Measurements from ENCODE around the gene HPCAL1. TPM values are rescaled to one million over a fixed set of nuclear protein-coding genes. Genes with fewer than 3 reads are reported as not detected.

HPCAL1 gene
- total and polyA plus RNA-seq, 2 experiments from 2014 or later: 8.3 to 25.4 TPM

DNA sequence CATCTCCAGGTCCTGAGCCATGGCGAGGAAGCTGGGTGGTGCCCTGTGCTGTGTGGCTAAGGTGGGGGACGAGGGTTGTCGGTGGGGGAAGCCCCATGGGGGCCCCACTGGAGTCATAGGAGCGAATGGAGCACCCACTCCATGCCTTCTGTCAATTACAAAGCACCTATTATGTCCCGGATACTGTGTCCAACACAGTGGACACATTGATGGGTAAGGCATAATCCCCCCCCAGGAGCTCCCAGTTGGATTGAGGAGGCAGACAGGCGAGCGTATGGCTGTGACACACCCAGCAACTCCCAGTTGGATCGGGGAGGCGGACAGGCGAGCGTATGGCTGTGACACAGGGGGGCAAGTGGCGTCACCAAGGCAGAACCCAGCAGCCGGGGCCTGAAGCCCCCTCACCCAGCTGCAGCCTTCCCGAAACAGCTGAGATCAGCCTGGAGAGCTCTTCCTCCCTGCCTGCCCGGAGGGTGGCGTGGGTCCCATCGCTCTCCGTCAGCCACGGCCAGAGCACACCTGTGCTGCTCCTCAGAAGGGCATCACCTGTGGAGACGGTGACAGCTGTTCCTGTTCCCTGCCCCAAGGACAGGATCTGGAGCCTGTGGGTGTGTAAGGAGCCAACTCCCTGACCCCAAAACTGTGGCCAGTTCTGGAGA, 69.6 kb downstream of the HPCAL1 start:
- no peaks in the 10 kb centered on the region for H3K79me2 ChIP-seq (replicated peaks; ENCODE audit: insufficient read depth)
- H4K20me1 ChIP-seq (replicated peaks; ENCODE audit: insufficient read depth): no peaks in the 10 kb centered on the region
- H3F3A ChIP-seq (replicated peaks; ENCODE audit: low read depth): no peaks in the 10 kb centered on the region
- Mint-ChIP-seq H3K9me3 (no peaks in the 10 kb centered on the region), H3K36me3 (ENCODE audit: low read depth) (no peaks in the 10 kb centered on the region), H3K27me3 (ENCODE audit: insufficient read depth, low read depth, poor library complexity) (peaks cover 3% of the 10 kb centered on the region), H3K27ac (peak overlapping the region; percentile 88; the same call in 1 of the 2 replicates), H3K4me1 (peaks cover 24% of the 10 kb centered on the region), H3K4me3 (no peak overlapping the region)
- peaks cover 4% of the 10 kb centered on the region; the same call in 1 of the 2 replicates for H3K4me1 ChIP-seq (ENCODE audit: insufficient read depth)
- no peak overlapping the region for H3K27ac ChIP-seq (ENCODE audit: low read depth)
- no peak overlapping the region for H3K4me2 ChIP-seq
- TF ChIP-seq ETS1 (IDR thresholded peaks at IDR 0.05) (no peak), STAT1 (IDR thresholded peaks at IDR 0.05; ENCODE audit: unreplicated experiment) (no peak)
- H3K4me3 ChIP-seq: no peak overlapping the region
- no peak overlapping the region for H2AFZ ChIP-seq
- DNase-seq (ENCODE audit: low spot score) (no peak), ATAC-seq (no peak)
- no peaks in the 10 kb centered on the region for H3K27me3 ChIP-seq (ENCODE audit: insufficient read depth)
- H3K36me3 ChIP-seq (ENCODE audit: insufficient read depth): no peaks in the 10 kb centered on the region
- no peaks in the 10 kb centered on the region for H3K9me2 ChIP-seq (ENCODE audit: insufficient read depth)

- Histone ChIP-seq H3K79me2 (replicated peaks; ENCODE audit: insufficient read depth) (no peaks in the 10 kb centered on the region), H3F3A (replicated peaks; ENCODE audit: low read depth) (no peaks in the 10 kb centered on the region), H3K36me3 (ENCODE audit: insufficient read depth) (no peaks in the 10 kb centered on the region), H3K4me1 (ENCODE audit: insufficient read depth) (peaks cover 4% of the 10 kb centered on the region; the same call in 1 of the 2 replicates), H3K27me3 (ENCODE audit: insufficient read depth) (no peaks in the 10 kb centered on the region), H3K4me2 (no peak overlapping the region), H3K9me2 (ENCODE audit: insufficient read depth) (no peaks in the 10 kb centered on the region), H2AFZ (no peak overlapping the region), H4K20me1 (replicated peaks; ENCODE audit: insufficient read depth) (no peaks in the 10 kb centered on the region), H3K4me3 (no peak overlapping the region), H3K27ac (ENCODE audit: low read depth) (no peak overlapping the region)
- ATAC-seq (peak; percentile 38), DNase-seq (ENCODE audit: low spot score) (no peak)
- H3K9me3 Mint-ChIP-seq: no peaks in the 10 kb centered on the region
- peak overlapping the region; percentile 87; the same call in 1 of the 2 replicates for H3K27ac Mint-ChIP-seq
- peaks cover 4% of the 10 kb centered on the region for H3K27me3 Mint-ChIP-seq (ENCODE audit: insufficient read depth, low read depth, poor library complexity)
- H3K4me3 Mint-ChIP-seq: no peak overlapping the region
- no peaks in the 10 kb centered on the region for H3K36me3 Mint-ChIP-seq (ENCODE audit: low read depth)
- H3K4me1 Mint-ChIP-seq: peaks cover 29% of the 10 kb centered on the region
- TF ChIP-seq ETS1 (IDR thresholded peaks at IDR 0.05): no peak
- TF ChIP-seq ZNF462 (CRISPR knock-in tag; IDR thresholded peaks at IDR 0.05): no peak
- no peak for TF ChIP-seq EZH2 (IDR thresholded peaks at IDR 0.05; ENCODE audit: low read depth, unreplicated experiment)
- no peak for TF ChIP-seq CREB1 (CRISPR knock-in tag; IDR thresholded peaks at IDR 0.05; ENCODE audit: low read depth)
- TF ChIP-seq, protein P1, sequence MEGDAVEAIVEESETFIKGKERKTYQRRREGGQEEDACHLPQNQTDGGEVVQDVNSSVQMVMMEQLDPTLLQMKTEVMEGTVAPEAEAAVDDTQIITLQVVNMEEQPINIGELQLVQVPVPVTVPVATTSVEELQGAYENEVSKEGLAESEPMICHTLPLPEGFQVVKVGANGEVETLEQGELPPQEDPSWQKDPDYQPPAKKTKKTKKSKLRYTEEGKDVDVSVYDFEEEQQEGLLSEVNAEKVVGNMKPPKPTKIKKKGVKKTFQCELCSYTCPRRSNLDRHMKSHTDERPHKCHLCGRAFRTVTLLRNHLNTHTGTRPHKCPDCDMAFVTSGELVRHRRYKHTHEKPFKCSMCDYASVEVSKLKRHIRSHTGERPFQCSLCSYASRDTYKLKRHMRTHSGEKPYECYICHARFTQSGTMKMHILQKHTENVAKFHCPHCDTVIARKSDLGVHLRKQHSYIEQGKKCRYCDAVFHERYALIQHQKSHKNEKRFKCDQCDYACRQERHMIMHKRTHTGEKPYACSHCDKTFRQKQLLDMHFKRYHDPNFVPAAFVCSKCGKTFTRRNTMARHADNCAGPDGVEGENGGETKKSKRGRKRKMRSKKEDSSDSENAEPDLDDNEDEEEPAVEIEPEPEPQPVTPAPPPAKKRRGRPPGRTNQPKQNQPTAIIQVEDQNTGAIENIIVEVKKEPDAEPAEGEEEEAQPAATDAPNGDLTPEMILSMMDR (conservative IDR thresholded peaks at IDR 0.05; ENCODE audit: low read depth in 2 of 2): no peak
- TF ChIP-seq ZNF331 (CRISPR knock-in tag; IDR thresholded peaks at IDR 0.05; ENCODE audit: low read depth): no peak
- no peak for TF ChIP-seq EZH2phosphoT487 (IDR thresholded peaks at IDR 0.05; ENCODE audit: unreplicated experiment)
Observed at GRCh38 chr2:10372862-10373240, 70.1 kb downstream of the HPCAL1 start.

Measured in GM23338 (cell line).